Keratinocyte (primary cell): ENCODE data around the gene TRPM3. TPM values are rescaled to one million over a fixed set of nuclear protein-coding genes. Genes with fewer than 3 reads are reported as not detected.

Experiments
- DNase-seq: peaks from one replicate; pipeline ENCODE4 v3.0.0-alpha.2; 2011; ENCODE audit warnings: low read depth, missing footprints, low spot score
- FAIRE-seq: peaks from 2 replicates; lab custom pipeline; 2011; peaks lifted over from hg19 to GRCh38; lab: Jason Lieb, UNC
- H2AFZ ChIP-seq: 2 replicates; pipeline ENCODE4 v1.6.0; 2012; ENCODE audit warnings: low read length, control low read depth, inconsistent platforms; ENCODE audit not compliant: control insufficient read depth
- H3K27ac ChIP-seq: 2 replicates; pipeline ENCODE4 v1.5.1; 2011; ENCODE audit warnings: low read length; ENCODE audit not compliant: control insufficient read depth, insufficient read depth
- H3K27me3 ChIP-seq: 3 replicates; pipeline ENCODE4 v1.6.0; 2011; ENCODE audit warnings: low read length; ENCODE audit not compliant: control insufficient read depth, insufficient read depth; ENCODE audit errors: extremely low read depth
- H3K36me3 ChIP-seq, 2 experiments: 2 replicates in 1 of 2; 3 replicates in 1 of 2; pipeline ENCODE4 v1.5.1; 2011; ENCODE audit warnings: low read length in 2 of 2, mild to moderate bottlenecking in 1 of 2; ENCODE audit not compliant: control insufficient read depth in 2 of 2, insufficient read depth in 2 of 2; ENCODE audit errors: extremely low read depth in 1 of 2
- H3K4me1 ChIP-seq: 3 replicates; pipeline ENCODE4 v1.5.1; 2011; ENCODE audit warnings: low read length; ENCODE audit not compliant: control insufficient read depth, insufficient read depth; ENCODE audit errors: extremely low read depth
- H3K4me2 ChIP-seq: 3 replicates; pipeline ENCODE4 v1.6.0; 2011; ENCODE audit warnings: low read depth, low read length; ENCODE audit not compliant: control insufficient read depth, insufficient read depth; ENCODE audit errors: extremely low read depth
- H3K4me3 ChIP-seq, 3 experiments: fragments of 200-600 bp in 1 of 3; sonication (generic) in 1 of 3; 2 replicates in 2 of 3; 3 replicates in 1 of 3; pipeline ENCODE4 v1.5.1; 2011 to 2016; ENCODE audit warnings: low read length in 3 of 3, mild to moderate bottlenecking in 3 of 3, control low read depth in 2 of 3, inconsistent platforms in 1 of 3, low read depth in 1 of 3, mixed read lengths in 1 of 3, mixed run types in 1 of 3, moderate library complexity in 1 of 3; ENCODE audit not compliant: control insufficient read depth in 2 of 3, insufficient read depth in 2 of 3; ENCODE audit errors: extremely low read depth in 1 of 3
- H3K79me2 ChIP-seq: 2 replicates; pipeline ENCODE4 v1.6.0; 2012; ENCODE audit warnings: low read length; ENCODE audit not compliant: control insufficient read depth, insufficient read depth
- H3K9ac ChIP-seq: 3 replicates; pipeline ENCODE4 v1.6.0; 2011; ENCODE audit warnings: low read length; ENCODE audit not compliant: control insufficient read depth, insufficient read depth; ENCODE audit errors: extremely low read depth
- H3K9me1 ChIP-seq: 3 replicates; pipeline ENCODE4 v1.6.0; 2011; ENCODE audit warnings: low read length; ENCODE audit not compliant: control insufficient read depth, insufficient read depth; ENCODE audit errors: extremely low read depth
- H3K9me3 ChIP-seq: 2 replicates; pipeline ENCODE4 v1.5.1; 2012; ENCODE audit warnings: low read depth, low read length; ENCODE audit not compliant: control insufficient read depth
- H4K20me1 ChIP-seq: 3 replicates; pipeline ENCODE4 v1.6.0; 2011; ENCODE audit warnings: low read length; ENCODE audit not compliant: control insufficient read depth, insufficient read depth; ENCODE audit errors: extremely low read depth
- EZH2 ChIP-seq: IDR thresholded peaks from one replicate; pipeline ENCODE4 v1.6.1; 2012; ENCODE audit warnings: inconsistent platforms, mild to moderate bottlenecking, low read length, moderate library complexity
- dilution Hi-C: fragments of 300-500 bp; cut with MboI; formaldehyde crosslinking; loops from one replicate; pipeline ENCODE4 v1.7.0; 2020; ENCODE audit warnings: low sequenced_read_pairs; ENCODE audit not compliant: extremely low pct_ligation_motif_present
- polyA plus RNA-seq, 5 experiments: library from polyadenylated mRNA; depleted of rRNA in 3 of 5; stranded (reverse) in 3 of 5; stranded (forward) in 1 of 5; unstranded in 1 of 5; fragments of >200 nt; gene quantifications; 1 replicate in 1 of 5; 2 replicates in 3 of 5; 3 replicates in 1 of 5; pipeline versions ENCODE4 v1.2.1 to v1.2.3, GENCODE V29; 2011 to 2012; ENCODE audit warnings: missing spikeins in 2 of 5, low read depth in 1 of 5, low replicate concordance in 1 of 5
- TF ChIP-seq, protein P1 (sequence below), 3 experiments: IDR thresholded peaks in 1 of 3; conservative IDR thresholded peaks in 1 of 3; optimal IDR thresholded peaks in 1 of 3; 2 replicates in 2 of 3; 3 replicates in 1 of 3; pipeline versions ENCODE3 to v1.5.1; 2011; ENCODE audit warnings: low read length in 3 of 3, mild to moderate bottlenecking in 3 of 3, moderate library complexity in 2 of 3, control low read depth in 1 of 3, inconsistent platforms in 1 of 3; ENCODE audit not compliant: insufficient read depth in 2 of 3; ENCODE audit errors: extremely low read depth in 1 of 3

TRPM3 gene
- polyA plus RNA-seq, 1 donor (not counting 4 experiments of a cell fraction or from before 2014, with no cell fraction given) = 0.03 TPM

GRCh38 chr9:70694758-70695157, 426.7 kb downstream of the TRPM3 start:
- dilution Hi-C loops = no loop called here
- Histone ChIP-seq H3K4me3 (no peak overlapping the region), H3K27me3 (no peaks in the 10 kb centered on the region), H3K9me3 (no peaks in the 10 kb centered on the region), H3K4me1 (no peaks in the 10 kb centered on the region), H3K9ac (no peak overlapping the region), H3K36me3 (no peaks in the 10 kb centered on the region), H3K27ac (no peak overlapping the region), H2AFZ (no peak overlapping the region), H3K79me2 (no peaks in the 10 kb centered on the region), H3K9me1 (no peaks in the 10 kb centered on the region), H4K20me1 (no peaks in the 10 kb centered on the region), H3K4me2 (no peak overlapping the region)
- FAIRE-seq (no peak), DNase-seq (no peak)
- TF ChIP-seq, protein P1, sequence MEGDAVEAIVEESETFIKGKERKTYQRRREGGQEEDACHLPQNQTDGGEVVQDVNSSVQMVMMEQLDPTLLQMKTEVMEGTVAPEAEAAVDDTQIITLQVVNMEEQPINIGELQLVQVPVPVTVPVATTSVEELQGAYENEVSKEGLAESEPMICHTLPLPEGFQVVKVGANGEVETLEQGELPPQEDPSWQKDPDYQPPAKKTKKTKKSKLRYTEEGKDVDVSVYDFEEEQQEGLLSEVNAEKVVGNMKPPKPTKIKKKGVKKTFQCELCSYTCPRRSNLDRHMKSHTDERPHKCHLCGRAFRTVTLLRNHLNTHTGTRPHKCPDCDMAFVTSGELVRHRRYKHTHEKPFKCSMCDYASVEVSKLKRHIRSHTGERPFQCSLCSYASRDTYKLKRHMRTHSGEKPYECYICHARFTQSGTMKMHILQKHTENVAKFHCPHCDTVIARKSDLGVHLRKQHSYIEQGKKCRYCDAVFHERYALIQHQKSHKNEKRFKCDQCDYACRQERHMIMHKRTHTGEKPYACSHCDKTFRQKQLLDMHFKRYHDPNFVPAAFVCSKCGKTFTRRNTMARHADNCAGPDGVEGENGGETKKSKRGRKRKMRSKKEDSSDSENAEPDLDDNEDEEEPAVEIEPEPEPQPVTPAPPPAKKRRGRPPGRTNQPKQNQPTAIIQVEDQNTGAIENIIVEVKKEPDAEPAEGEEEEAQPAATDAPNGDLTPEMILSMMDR (optimal IDR thresholded peaks at IDR 0.05 in 1 of 3, IDR thresholded peaks at IDR 0.05 in 1 of 3, conservative IDR thresholded peaks at IDR 0.05 in 1 of 3; ENCODE audit: extremely low read depth in 1 of 3, insufficient read depth in 2 of 3, low read length in 3 of 3) = no peak
- TF ChIP-seq EZH2 = no peak

GRCh38 chr9:70693186-70693585, 428.2 kb downstream of the TRPM3 start:
- H3K9me1 ChIP-seq = no peaks in the 10 kb centered on the region
- H2AFZ ChIP-seq = no peak overlapping the region
- H3K27me3 ChIP-seq = no peaks in the 10 kb centered on the region
- no peaks in the 10 kb centered on the region for H3K79me2 ChIP-seq
- DNase-seq (no peak), FAIRE-seq (no peak)
- no peak overlapping the region for H3K27ac ChIP-seq
- H3K9ac ChIP-seq = no peak overlapping the region
- no peak overlapping the region for H3K4me2 ChIP-seq
- dilution Hi-C loops = no loop called here
- no peaks in the 10 kb centered on the region for H4K20me1 ChIP-seq
- no peaks in the 10 kb centered on the region for H3K4me1 ChIP-seq
- H3K4me3 ChIP-seq = no peak overlapping the region
- H3K9me3 ChIP-seq = no peaks in the 10 kb centered on the region
- no peak for TF ChIP-seq EZH2
- TF ChIP-seq, protein P1 (optimal IDR thresholded peaks at IDR 0.05 in 1 of 3, IDR thresholded peaks at IDR 0.05 in 1 of 3, conservative IDR thresholded peaks at IDR 0.05 in 1 of 3; ENCODE audit: extremely low read depth in 1 of 3, insufficient read depth in 2 of 3, low read length in 3 of 3) = no peak
- no peaks in the 10 kb centered on the region for H3K36me3 ChIP-seq
